Heart left ventricle (tissue), 16 donors: ENCODE measurements around the gene PARD3. TPM values are rescaled to one million over a fixed set of nuclear protein-coding genes. Genes with fewer than 3 reads are reported as not detected.

Experiments used
- ATAC-seq, 4 donors: fragments of 200-7000 bp; cut with Tn5 transposase; one replicate each; pipeline ENCODE4 v1.9.1; 2020 to 2022; ENCODE audit warnings: moderate library complexity in 4 of 4, mild to moderate bottlenecking in 3 of 4, moderate number of reproducible peaks in 1 of 4
- DNase-seq, 5 donors: peaks; one replicate each; pipeline ENCODE4 v3.0.0-alpha.2; 2020
- H3K27ac ChIP-seq, 12 donors: fragments of 200-600 bp; sonication (generic) in 4 of 12; one replicate each; pipeline versions ENCODE4 v1.5.0 to v1.8.0; 2016 to 2022; ENCODE audit warnings: mild to moderate bottlenecking in 2 of 12
- H3K27me3 ChIP-seq, 9 donors: fragments of 200-600 bp; sonication (generic) in 2 of 9; one replicate each; pipeline versions ENCODE4 v1.5.1 to v1.8.0; 2016 to 2022; ENCODE audit warnings: mild to moderate bottlenecking in 3 of 9
- H3K36me3 ChIP-seq, 9 donors: fragments of 200-600 bp; sonication (generic) in 2 of 9; one replicate each; pipeline versions ENCODE4 v1.5.0 to v1.8.0; 2018 to 2022; ENCODE audit warnings: mild to moderate bottlenecking in 2 of 9
- H3K4me1 ChIP-seq, 12 donors: fragments of 200-600 bp; sonication (generic) in 4 of 12; one replicate each; pipeline versions ENCODE4 v1.5.0 to v1.8.0; 2016 to 2022; ENCODE audit warnings: mild to moderate bottlenecking in 3 of 12
- H3K4me3 ChIP-seq, 12 donors: fragments of 200-600 bp; sonication (generic) in 4 of 12; one replicate each; pipeline versions ENCODE4 v1.5.0 to v1.8.0; 2017 to 2022; ENCODE audit warnings: mild to moderate bottlenecking in 9 of 12, moderate library complexity in 4 of 12
- H3K9me3 ChIP-seq, 12 donors: fragments of 200-600 bp; sonication (generic) in 4 of 12; one replicate each; pipeline versions ENCODE4 v1.5.0 to v1.8.0; 2016 to 2022; ENCODE audit warnings: mild to moderate bottlenecking in 1 of 12
- POLR2A ChIP-seq, 2 donors: fragments of 450-650 bp; IDR thresholded peaks; one replicate each; pipeline ENCODE4 v1.6.1; 2017; ENCODE audit warnings: antibody characterized with exemption in 2 of 2, mild to moderate bottlenecking in 2 of 2, moderate library complexity in 2 of 2
- WGBS, 4 donors: extraction: QIAGEN DNeasy Blood & Tissue Kit in 2 of 4; methylation state at CpG; one replicate each; pipeline versions ENCODE4 v1.1.5 to v1.1.7; 2013 to 2018; 5-methylcytosine and 5-hydroxymethylcytosine counted together
- intact Hi-C, 10 donors: fragments of 100-400 bp; cut with DNase I; formaldehyde crosslinking; loops; one replicate each; pipeline versions ENCODE4 v1.11.1 to v1.14.2; 2022
- polyA plus RNA-seq, 2 donors: library from polyadenylated mRNA; stranded (reverse); fragments of 200-250 nt; gene quantifications; one replicate each; pipeline ENCODE4 v1.2.3, GENCODE V29; 2013
- total RNA-seq, 9 donors: library from RNA; depleted of rRNA in 2 of 9; stranded (reverse); fragments of >200 nt in 2 of 9; fragmentation: NEBNext Ultra II Directional in 3 of 9; extraction: Animal tissue kit (Norgen Biotek cat#: 25700) in 3 of 9; gene quantifications; one replicate each; pipeline versions ENCODE4 v1.1.0 to v1.2.4, GENCODE V29; 2016 to 2023
- TF ChIP-seq, protein P1 (sequence below), 12 donors: fragments of 200-600 bp; sonication (generic) in 4 of 12; IDR thresholded peaks; one replicate each; pipeline versions ENCODE4 v1.5.0 to v1.8.0; 2018 to 2022; ENCODE audit warnings: antibody characterized with exemption in 12 of 12, mild to moderate bottlenecking in 5 of 12
- donor health status: ischemic (EF 13 %, LVEDD 7.1; RV severe dilation, severe dysfunction).
- donor health status: healthy with polysubstance abuse.
- donor health status: DM: no; HTN: yes; CAD: no.
- donor health status: DM: no; HTN: no; CAD: no.
- donor health status: ischemic (EF 25% LVEDD 6.9; RV normal size, moderate dysfunction).
- donor health status: ischemic (EF 25% LVEDD 5.7; RV mildly dilated, moderate dysfunction).
- donor health status: healthy.
- donor health status: DM: yes; HTN: yes; CAD: no.
- donor health status: ischemic (EF 35%, LVEDD 5.7; RV mildly dilated, moderate dysfunction).
- donor health status: nonischemic (EF 11% LVEDD 7.7; RV severe dilation, severe dysfunction).
- donor health status: DM: yes; HTN: yes; CAD: no.
- donor health status: PGD.
- donor health status: ischemic (EF 29% LVEDD 5.4; RV normal size, mild dysfunction).
- donor health status: nonischemic (EF 23%, LVEDD 6.1; RV moderate dilation, normal function).

Gene PARD3
- total and polyA plus RNA-seq, 11 donors: 24.8 to 69.7 (median 33.1) TPM

DNA sequence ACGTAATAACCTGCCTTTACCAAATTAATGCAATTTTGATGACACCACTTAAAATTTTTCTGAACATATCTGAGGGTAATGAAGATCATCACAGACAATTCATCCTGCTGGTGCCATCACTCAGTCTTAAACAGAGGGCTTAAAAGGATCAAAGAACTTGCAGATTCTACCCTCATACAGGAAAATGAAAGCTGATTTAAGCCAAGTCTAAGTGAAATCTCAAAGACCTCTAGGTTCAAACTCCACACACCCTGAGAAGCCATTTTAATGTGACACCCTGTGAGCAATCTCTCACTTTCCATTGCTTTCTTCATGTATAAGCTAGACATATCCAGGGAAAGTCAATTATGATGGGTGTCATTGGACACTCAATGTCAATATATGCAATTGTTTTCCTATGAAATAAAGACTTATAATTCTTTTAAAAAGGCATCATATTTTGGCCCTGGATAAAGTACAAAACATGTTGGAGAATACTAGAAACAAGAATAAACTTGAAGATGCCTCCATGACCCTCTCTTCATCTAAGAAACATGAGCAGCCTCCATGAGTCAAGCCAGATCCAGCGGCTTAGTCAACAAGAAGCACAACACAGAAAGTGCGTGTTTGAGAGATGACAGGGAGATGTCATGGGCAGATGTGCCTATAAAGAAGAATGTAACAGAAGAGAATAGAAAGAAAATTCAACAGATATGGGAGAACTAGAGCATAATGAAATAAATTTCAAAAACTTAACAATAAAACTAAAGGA is 291.9 kb downstream of the PARD3 start:
- DNase-seq: no peak
- no peaks in the 10 kb centered on the region for H3K36me3 ChIP-seq
- ATAC-seq: no peak
- H3K27ac ChIP-seq: no peak overlapping the region
- TF ChIP-seq, protein P1, sequence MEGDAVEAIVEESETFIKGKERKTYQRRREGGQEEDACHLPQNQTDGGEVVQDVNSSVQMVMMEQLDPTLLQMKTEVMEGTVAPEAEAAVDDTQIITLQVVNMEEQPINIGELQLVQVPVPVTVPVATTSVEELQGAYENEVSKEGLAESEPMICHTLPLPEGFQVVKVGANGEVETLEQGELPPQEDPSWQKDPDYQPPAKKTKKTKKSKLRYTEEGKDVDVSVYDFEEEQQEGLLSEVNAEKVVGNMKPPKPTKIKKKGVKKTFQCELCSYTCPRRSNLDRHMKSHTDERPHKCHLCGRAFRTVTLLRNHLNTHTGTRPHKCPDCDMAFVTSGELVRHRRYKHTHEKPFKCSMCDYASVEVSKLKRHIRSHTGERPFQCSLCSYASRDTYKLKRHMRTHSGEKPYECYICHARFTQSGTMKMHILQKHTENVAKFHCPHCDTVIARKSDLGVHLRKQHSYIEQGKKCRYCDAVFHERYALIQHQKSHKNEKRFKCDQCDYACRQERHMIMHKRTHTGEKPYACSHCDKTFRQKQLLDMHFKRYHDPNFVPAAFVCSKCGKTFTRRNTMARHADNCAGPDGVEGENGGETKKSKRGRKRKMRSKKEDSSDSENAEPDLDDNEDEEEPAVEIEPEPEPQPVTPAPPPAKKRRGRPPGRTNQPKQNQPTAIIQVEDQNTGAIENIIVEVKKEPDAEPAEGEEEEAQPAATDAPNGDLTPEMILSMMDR (IDR thresholded peaks at IDR 0.05): no peak
- TF ChIP-seq POLR2A (IDR thresholded peaks at IDR 0.05): no peak
- H3K9me3 ChIP-seq: no peaks in the 10 kb centered on the region
- WGBS, 4 donors: 88 to 94% (median 93%) methylated on average over 3 of the region's 3 CpGs
- no peaks in the 10 kb centered on the region for H3K27me3 ChIP-seq
- intact Hi-C loops: loop anchor here in 7 of 10 donors (2.0 to 10.0 kb wide), 4 partner anchors 102 to 1188 kb away; partner anchors contain the start of gene NRP1 (in 1 of the 7)
- H3K4me1 ChIP-seq: peaks cover 0 to 22% (median 12%) of the 10 kb centered on the region in 12 donors
- peak overlapping the region in 5 of 12 donors; percentile 10 to 26 (median 22) for H3K4me3 ChIP-seq

GRCh38 chr10:34522546-34522945 is 292.6 kb downstream of the PARD3 start:
- Histone ChIP-seq H3K36me3 (no peaks in the 10 kb centered on the region), H3K27ac (no peak overlapping the region), H3K4me3 (peak overlapping the region in 5 of 12 donors; percentile 10 to 26 (median 22)), H3K4me1 (peaks cover 0 to 15% (median 6%) of the 10 kb centered on the region in 12 donors), H3K9me3 (no peaks in the 10 kb centered on the region), H3K27me3 (no peaks in the 10 kb centered on the region)
- no peak for TF ChIP-seq POLR2A (IDR thresholded peaks at IDR 0.05)
- TF ChIP-seq, protein P1 (IDR thresholded peaks at IDR 0.05): peak in 11 of 12 donors; percentile 16 to 57 (median 34)
- intact Hi-C loops: loop anchor here in 7 of 10 donors (2.0 to 10.0 kb wide), 4 partner anchors 102 to 1188 kb away; partner anchors contain the start of gene NRP1 (in 1 of the 7)
- 56 to 59% (median 56%) methylated on average over 6 of the region's 6 CpGs for WGBS, 4 donors
- DNase-seq: no peak
- ATAC-seq: no peak

- DNase-seq: no peak
- no peak for ATAC-seq
- no peak overlapping the region for H3K4me3 ChIP-seq
- H3K4me1 ChIP-seq: no peaks in the 10 kb centered on the region
- peaks cover 0 to 5% (median 0%) of the 10 kb centered on the region in 9 donors for H3K36me3 ChIP-seq
- 92 to 95% (median 94%) methylated on average over 2 of the region's 2 CpGs for WGBS, 4 donors
- H3K9me3 ChIP-seq: no peaks in the 10 kb centered on the region
- TF ChIP-seq POLR2A (IDR thresholded peaks at IDR 0.05): no peak
- TF ChIP-seq, protein P1 (IDR thresholded peaks at IDR 0.05): no peak
- intact Hi-C loops: loop anchor here in 6 of 10 donors (5.0 to 10.0 kb wide), 3 partner anchors 104 to 1186 kb away; partner anchors contain the start of gene NRP1 (in 1 of the 6)
- H3K27me3 ChIP-seq: no peaks in the 10 kb centered on the region
- no peak overlapping the region for H3K27ac ChIP-seq
Observed at GRCh38 chr10:34520510-34520909, 294.6 kb downstream of the PARD3 start.

GRCh38 chr10:34520084-34520483 is 295.0 kb downstream of the PARD3 start:
- ATAC-seq (no peak), DNase-seq (no peak)
- H3K27me3 ChIP-seq: no peaks in the 10 kb centered on the region
- no peak overlapping the region for H3K4me3 ChIP-seq
- intact Hi-C loops: loop anchor here in 6 of 10 donors (5.0 to 10.0 kb wide), 3 partner anchors 105 to 1185 kb away; partner anchors contain the start of gene NRP1 (in 1 of the 6)
- H3K27ac ChIP-seq: no peak overlapping the region
- H3K9me3 ChIP-seq: no peaks in the 10 kb centered on the region
- WGBS, 4 donors: 86 to 92% (median 88%) methylated on average over 7 of the region's 7 CpGs
- peaks cover 0 to 5% (median 0%) of the 10 kb centered on the region in 9 donors for H3K36me3 ChIP-seq
- no peak for TF ChIP-seq POLR2A (IDR thresholded peaks at IDR 0.05)
- TF ChIP-seq, protein P1 (IDR thresholded peaks at IDR 0.05): no peak
- no peaks in the 10 kb centered on the region for H3K4me1 ChIP-seq
